Endometrial microvascular endothelial cells (primary cell): Measurements from ENCODE around the gene TMC1. TPM values are rescaled to one million over a fixed set of nuclear protein-coding genes. Genes with fewer than 3 reads are reported as not detected.

Source experiments
- in situ Hi-C: cut with HindIII; loops from 2 replicates; pipeline ENCODE4 v1.10.0; 2017; ENCODE audit warnings: low sequenced_read_pairs, low pct_unique_long_range_greater_than_20kb; ENCODE audit errors: inconsistent ontology term
- total RNA-seq: library from RNA; depleted of rRNA; stranded (reverse); fragments of >200 nt; gene quantifications from one replicate; pipeline ENCODE4 v1.2.3, GENCODE V29; 2015; ENCODE audit errors: inconsistent ontology term

Gene TMC1
- total RNA-seq, 1 donor from 2014 or later: not detected

DNA sequence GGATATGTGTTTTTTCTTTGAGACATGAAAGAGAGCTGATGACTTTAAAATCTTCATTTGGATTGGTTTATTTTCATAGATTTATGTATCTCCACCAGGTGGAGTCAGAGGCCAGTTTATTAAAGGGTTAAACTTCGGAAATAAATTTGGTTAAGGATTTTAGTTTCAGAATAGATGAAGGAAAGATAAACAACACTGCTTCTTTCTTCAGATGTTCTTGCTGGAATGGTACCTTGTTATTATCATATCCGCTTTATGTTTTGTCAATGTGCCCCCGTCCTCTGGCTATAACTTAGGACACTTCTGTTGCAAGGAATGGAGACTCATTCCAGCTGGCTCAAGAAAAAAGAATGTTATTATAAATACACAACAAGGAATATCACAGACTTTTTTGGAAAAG lies 350.3 kb downstream of the TMC1 start:
- in situ Hi-C loops: no loop called here

- in situ Hi-C loops: no loop called here
Observed at GRCh38 chr9:72872718-72873117, 351.3 kb downstream of the TMC1 start.

DNA sequence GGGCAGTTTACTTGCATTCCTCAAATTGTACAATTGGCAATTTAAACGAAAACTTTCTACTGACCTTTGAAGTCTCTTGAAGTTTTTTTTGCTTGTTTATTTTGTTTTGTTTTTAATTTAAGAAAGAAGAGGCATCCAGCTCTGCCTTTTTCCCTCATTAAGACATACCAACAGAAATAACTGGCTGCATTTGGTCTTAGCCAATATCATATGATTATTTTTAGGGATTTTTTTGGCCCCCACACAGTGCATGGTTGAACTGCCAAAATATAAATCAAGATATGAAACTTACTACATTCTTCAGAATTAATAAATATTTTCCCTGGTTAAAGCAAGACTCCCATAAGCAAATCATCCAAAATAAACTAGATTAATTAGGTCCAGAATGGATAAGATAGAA lies 352.0 kb downstream of the TMC1 start:
- in situ Hi-C loops: no loop called here

- in situ Hi-C loops: no loop called here
Observed at GRCh38 chr9:72874344-72874743, 352.9 kb downstream of the TMC1 start.

DNA sequence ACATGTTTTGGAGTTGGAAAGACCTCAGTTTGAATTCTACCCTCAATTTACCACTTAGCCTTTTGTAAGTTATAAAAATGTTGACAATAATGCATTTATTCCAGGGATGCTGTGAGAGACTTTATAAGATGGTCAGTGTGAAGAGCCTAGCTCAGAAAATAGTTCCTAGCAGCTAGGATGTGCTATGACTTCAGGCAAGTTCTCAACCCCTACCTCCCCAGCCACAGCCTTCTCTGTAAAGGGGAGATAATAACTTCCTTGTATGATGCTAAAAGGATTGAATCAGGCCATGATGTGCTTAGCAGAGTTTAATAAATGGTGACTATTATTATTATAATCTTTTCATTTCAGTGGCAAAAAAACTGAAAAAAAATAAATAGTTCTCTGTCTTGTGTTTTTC lies 353.8 kb downstream of the TMC1 start:
- in situ Hi-C loops: no loop called here

- in situ Hi-C loops: no loop called here
Observed at GRCh38 chr9:72880821-72881220, 359.4 kb downstream of the TMC1 start.

- in situ Hi-C loops: no loop called here
Observed at GRCh38 chr9:72882117-72882775, 360.8 kb downstream of the TMC1 start.

DNA sequence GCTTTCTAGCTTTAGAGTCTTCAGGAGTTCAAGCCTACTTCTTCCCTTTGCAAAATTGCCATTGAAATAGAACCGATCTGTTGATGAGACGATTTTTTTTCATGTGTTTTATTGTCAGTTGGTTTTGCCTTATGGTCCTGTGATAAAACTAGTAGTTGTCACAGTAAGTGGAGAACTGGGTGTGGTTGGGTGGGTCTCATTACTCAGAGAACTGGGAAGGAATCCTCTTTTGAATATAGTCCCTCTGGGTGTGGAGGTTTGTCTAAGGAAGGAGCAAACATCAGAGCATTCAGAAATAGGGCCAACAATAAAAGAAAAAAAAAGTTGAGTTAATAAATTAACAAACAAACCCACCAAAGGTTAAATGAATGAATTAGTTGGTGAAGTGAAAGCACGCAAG lies 362.5 kb downstream of the TMC1 start:
- in situ Hi-C loops: no loop called here

- in situ Hi-C loops: no loop called here
Observed at GRCh38 chr9:72884508-72884907, 363.1 kb downstream of the TMC1 start.

Other genes starting within 250 kb of the TMC1 start
- 71.0 TPM for gene ZFAND5, start 156.4 kb upstream of the TMC1 start, total RNA-seq